Smooth muscle cell (in vitro differentiated cells): ENCODE measurements around the gene CCL26. TPM values are rescaled to one million over a fixed set of nuclear protein-coding genes. Genes with fewer than 3 reads are reported as not detected.

Experiments used
- DNase-seq: peaks from one replicate; lab custom pipeline; 2025; ENCODE audit not compliant: unreplicated experiment; lab: John Stamatoyannopoulos, UW
- H2AFZ ChIP-seq: fragments of 200-600 bp; sonication (generic); 2 replicates; pipeline ENCODE4 v1.6.0; 2016; ENCODE audit warnings: antibody characterized with exemption, low read depth, mild to moderate bottlenecking
- H3F3A ChIP-seq: fragments of 200-600 bp; sonication (generic); 2 replicates; pipeline ENCODE4 v1.6.0; 2017; ENCODE audit warnings: antibody characterized with exemption, low read depth
- H3K27ac ChIP-seq: fragments of 200-600 bp; sonication (generic); 2 replicates; pipeline ENCODE4 v1.5.1; 2016; ENCODE audit warnings: low read depth, mild to moderate bottlenecking
- H3K27me3 ChIP-seq: fragments of 200-600 bp; sonication (generic); 2 replicates; pipeline ENCODE4 v1.6.1; 2016; ENCODE audit warnings: low read depth, mild to moderate bottlenecking
- H3K36me3 ChIP-seq: fragments of 200-600 bp; sonication (generic); 2 replicates; pipeline ENCODE4 v1.5.1; 2016; ENCODE audit warnings: low read depth
- H3K4me1 ChIP-seq: fragments of 200-600 bp; sonication (generic); 2 replicates; pipeline ENCODE4 v1.5.1; 2016; ENCODE audit warnings: low read depth
- H3K4me2 ChIP-seq: fragments of 200-600 bp; sonication (generic); 2 replicates; pipeline ENCODE4 v1.6.0; 2016; ENCODE audit warnings: mild to moderate bottlenecking
- H3K4me3 ChIP-seq: fragments of 200-600 bp; sonication (generic); 2 replicates; pipeline ENCODE4 v1.5.1; 2016; ENCODE audit warnings: mild to moderate bottlenecking
- H3K79me2 ChIP-seq: fragments of 200-600 bp; sonication (generic); 2 replicates; pipeline ENCODE4 v1.6.0; 2016; ENCODE audit warnings: low read depth, mild to moderate bottlenecking
- H3K9ac ChIP-seq: fragments of 200-600 bp; sonication (generic); 2 replicates; pipeline ENCODE4 v1.6.0; 2016; ENCODE audit warnings: low read depth
- H3K9me3 ChIP-seq: fragments of 200-600 bp; sonication (generic); replicated peaks from 2 replicates; pipeline ENCODE4 v1.5.1; 2016; ENCODE audit warnings: low read depth
- H4K20me1 ChIP-seq: fragments of 200-600 bp; sonication (generic); 2 replicates; pipeline ENCODE4 v1.6.0; 2016; ENCODE audit warnings: low read depth
- WGBS: methylation state at CpG from one replicate; pipeline ENCODE4 v1.1.7; 2016; ENCODE audit warnings: low lambda C conversion rate; 5-methylcytosine and 5-hydroxymethylcytosine counted together
- polyA plus RNA-seq: library from polyadenylated mRNA; unstranded; fragments of >200 nt; fragmentation: Nextera tagmentation; extraction: Ambion mirVana; gene quantifications from 2 replicates; pipeline ENCODE4 v1.2.1, GENCODE V29; 2016
- total RNA-seq: library from RNA; depleted of rRNA; stranded (reverse); fragments of >200 nt; gene quantifications from 2 replicates; pipeline ENCODE4 v1.2.3, GENCODE V29; 2014
- TF ChIP-seq, protein P1 (sequence below): fragments of 200-600 bp; sonication (generic); IDR thresholded peaks from 2 replicates; pipeline ENCODE4 v1.5.1; 2017; ENCODE audit warnings: borderline replicate concordance, mild to moderate bottlenecking, antibody characterized with exemption; ENCODE audit not compliant: insufficient read depth, poor library complexity, severe bottlenecking

The CCL26 gene
- total and polyA plus RNA-seq, 2 experiments from 2014 or later: 1.2 TPM; not detected in 1

DNA sequence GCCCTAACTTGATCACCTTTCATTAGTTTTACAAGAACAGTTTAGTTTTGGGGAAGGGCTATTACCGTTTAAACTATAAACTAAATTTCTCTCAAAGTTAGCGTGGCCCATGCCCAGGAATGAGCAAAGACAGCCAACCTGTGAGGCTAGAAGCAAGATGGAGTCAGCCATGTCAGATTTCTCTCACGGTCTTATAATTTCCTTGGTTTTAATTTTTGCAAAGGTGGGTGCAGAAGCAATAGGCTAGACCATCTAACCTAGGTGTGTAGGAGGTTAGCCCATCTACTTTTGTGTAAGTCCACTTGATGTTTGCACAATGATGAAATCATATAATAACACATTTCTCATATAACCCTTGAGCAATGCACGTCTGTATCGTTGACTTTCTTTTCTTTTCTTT lies 32.7 kb upstream of the CCL26 start:
- no peaks in the 10 kb centered on the region for H3K27me3 ChIP-seq
- no peaks in the 10 kb centered on the region for H4K20me1 ChIP-seq
- H3K36me3 ChIP-seq: no peaks in the 10 kb centered on the region
- TF ChIP-seq, protein P1, sequence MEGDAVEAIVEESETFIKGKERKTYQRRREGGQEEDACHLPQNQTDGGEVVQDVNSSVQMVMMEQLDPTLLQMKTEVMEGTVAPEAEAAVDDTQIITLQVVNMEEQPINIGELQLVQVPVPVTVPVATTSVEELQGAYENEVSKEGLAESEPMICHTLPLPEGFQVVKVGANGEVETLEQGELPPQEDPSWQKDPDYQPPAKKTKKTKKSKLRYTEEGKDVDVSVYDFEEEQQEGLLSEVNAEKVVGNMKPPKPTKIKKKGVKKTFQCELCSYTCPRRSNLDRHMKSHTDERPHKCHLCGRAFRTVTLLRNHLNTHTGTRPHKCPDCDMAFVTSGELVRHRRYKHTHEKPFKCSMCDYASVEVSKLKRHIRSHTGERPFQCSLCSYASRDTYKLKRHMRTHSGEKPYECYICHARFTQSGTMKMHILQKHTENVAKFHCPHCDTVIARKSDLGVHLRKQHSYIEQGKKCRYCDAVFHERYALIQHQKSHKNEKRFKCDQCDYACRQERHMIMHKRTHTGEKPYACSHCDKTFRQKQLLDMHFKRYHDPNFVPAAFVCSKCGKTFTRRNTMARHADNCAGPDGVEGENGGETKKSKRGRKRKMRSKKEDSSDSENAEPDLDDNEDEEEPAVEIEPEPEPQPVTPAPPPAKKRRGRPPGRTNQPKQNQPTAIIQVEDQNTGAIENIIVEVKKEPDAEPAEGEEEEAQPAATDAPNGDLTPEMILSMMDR: no peak
- H3K9me3 ChIP-seq: no peaks in the 10 kb centered on the region
- H3K4me3 ChIP-seq: no peak overlapping the region
- no peak overlapping the region for H3K9ac ChIP-seq
- H2AFZ ChIP-seq: no peak overlapping the region
- no peak overlapping the region for H3K27ac ChIP-seq
- 72% methylated on average over 5 of the region's 5 CpGs for WGBS
- H3K79me2 ChIP-seq: no peaks in the 10 kb centered on the region
- H3F3A ChIP-seq: no peaks in the 10 kb centered on the region
- H3K4me1 ChIP-seq: no peaks in the 10 kb centered on the region
- H3K4me2 ChIP-seq: no peak overlapping the region
- no peak for DNase-seq

- no peaks in the 10 kb centered on the region for H3K4me1 ChIP-seq
- no peak overlapping the region for H2AFZ ChIP-seq
- H3K9me3 ChIP-seq: no peaks in the 10 kb centered on the region
- H3K9ac ChIP-seq: no peak overlapping the region
- no peaks in the 10 kb centered on the region for H3K36me3 ChIP-seq
- no peaks in the 10 kb centered on the region for H3F3A ChIP-seq
- H3K4me2 ChIP-seq: no peak overlapping the region
- H3K27me3 ChIP-seq: no peaks in the 10 kb centered on the region
- H3K79me2 ChIP-seq: no peaks in the 10 kb centered on the region
- H3K27ac ChIP-seq: no peak overlapping the region
- no peaks in the 10 kb centered on the region for H4K20me1 ChIP-seq
- no peak for DNase-seq
- TF ChIP-seq, protein P1: no peak
- whole genome bisulfite sequencing: 90% methylated on average over 2 of the region's 2 CpGs
- H3K4me3 ChIP-seq: no peak overlapping the region
Measured at GRCh38 chr7:75804004-75804403, 32.0 kb upstream of the CCL26 start.

DNA sequence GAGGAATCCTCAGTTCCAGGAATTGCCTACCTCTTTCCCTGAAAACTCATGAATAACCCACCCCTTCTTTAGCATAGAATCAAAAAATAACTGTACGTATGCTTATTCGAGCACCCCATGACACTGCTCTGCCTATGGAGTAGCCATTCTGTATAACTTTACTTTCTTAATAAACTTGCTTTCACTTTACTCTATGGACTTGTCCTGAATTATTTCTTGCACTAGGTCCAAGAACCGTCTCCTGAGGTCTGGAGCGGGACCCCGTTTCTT lies 30.5 kb upstream of the CCL26 start:
- TF ChIP-seq, protein P1: no peak
- DNase-seq: no peak
- no peak overlapping the region for H3K4me2 ChIP-seq
- no peaks in the 10 kb centered on the region for H3K9me3 ChIP-seq
- 99% methylated on average over 5 of the region's 5 CpGs for WGBS
- H2AFZ ChIP-seq: no peak overlapping the region
- no peaks in the 10 kb centered on the region for H3K27me3 ChIP-seq
- no peaks in the 10 kb centered on the region for H3K36me3 ChIP-seq
- H3K4me3 ChIP-seq: no peak overlapping the region
- H3F3A ChIP-seq: no peaks in the 10 kb centered on the region
- no peak overlapping the region for H3K27ac ChIP-seq
- no peaks in the 10 kb centered on the region for H4K20me1 ChIP-seq
- H3K79me2 ChIP-seq: no peaks in the 10 kb centered on the region
- H3K9ac ChIP-seq: no peak overlapping the region
- H3K4me1 ChIP-seq: no peaks in the 10 kb centered on the region

GRCh38 chr7:75798770-75799169 lies 26.8 kb upstream of the CCL26 start:
- H3F3A ChIP-seq: no peaks in the 10 kb centered on the region
- H3K27ac ChIP-seq: no peak overlapping the region
- no peaks in the 10 kb centered on the region for H3K9me3 ChIP-seq
- H3K9ac ChIP-seq: no peak overlapping the region
- no peak overlapping the region for H3K4me2 ChIP-seq
- TF ChIP-seq, protein P1: no peak
- no peaks in the 10 kb centered on the region for H3K79me2 ChIP-seq
- no peak for DNase-seq
- H4K20me1 ChIP-seq: no peaks in the 10 kb centered on the region
- no peaks in the 10 kb centered on the region for H3K27me3 ChIP-seq
- H2AFZ ChIP-seq: no peak overlapping the region
- no peaks in the 10 kb centered on the region for H3K36me3 ChIP-seq
- 94% methylated on average over 4 of the region's 4 CpGs for WGBS
- no peaks in the 10 kb centered on the region for H3K4me1 ChIP-seq
- no peak overlapping the region for H3K4me3 ChIP-seq
